Right renal pelvis (tissue), 4 donors: ENCODE results near the gene DGCR6L. TPM values are rescaled to one million over a fixed set of nuclear protein-coding genes. Genes with fewer than 3 reads are reported as not detected.
"Not testable (repeated sequence)": the region's sequence is repeated elsewhere in the genome, so short reads cannot be mapped to it uniquely, and the experiment has no call there.

ENCODE experiments used
- DNase-seq, 4 donors: peaks; one replicate each; pipeline ENCODE4 v3.0.0-alpha.2; 2013; ENCODE audit warnings: low read depth in 4 of 4, low spot score in 3 of 4, missing footprints in 1 of 4
- polyA plus RNA-seq, 4 donors: library from polyadenylated mRNA; unstranded; fragments of 120-200 nt; gene quantifications; one replicate each; pipeline ENCODE4 v1.2.1, GENCODE V29; 2013; ENCODE audit not compliant: insufficient read length in 4 of 4

DGCR6L gene
- polyA plus RNA-seq, 4 donors: 45.1 to 68.0 (median 52.9) TPM

- not testable (repeated sequence) for DNase-seq
Observed at GRCh38 chr22:20310773-20311172, 9.1 kb downstream of the DGCR6L start.

GRCh38 chr22:20310180-20310579, 9.7 kb downstream of the DGCR6L start:
- not testable (repeated sequence) for DNase-seq

DNA sequence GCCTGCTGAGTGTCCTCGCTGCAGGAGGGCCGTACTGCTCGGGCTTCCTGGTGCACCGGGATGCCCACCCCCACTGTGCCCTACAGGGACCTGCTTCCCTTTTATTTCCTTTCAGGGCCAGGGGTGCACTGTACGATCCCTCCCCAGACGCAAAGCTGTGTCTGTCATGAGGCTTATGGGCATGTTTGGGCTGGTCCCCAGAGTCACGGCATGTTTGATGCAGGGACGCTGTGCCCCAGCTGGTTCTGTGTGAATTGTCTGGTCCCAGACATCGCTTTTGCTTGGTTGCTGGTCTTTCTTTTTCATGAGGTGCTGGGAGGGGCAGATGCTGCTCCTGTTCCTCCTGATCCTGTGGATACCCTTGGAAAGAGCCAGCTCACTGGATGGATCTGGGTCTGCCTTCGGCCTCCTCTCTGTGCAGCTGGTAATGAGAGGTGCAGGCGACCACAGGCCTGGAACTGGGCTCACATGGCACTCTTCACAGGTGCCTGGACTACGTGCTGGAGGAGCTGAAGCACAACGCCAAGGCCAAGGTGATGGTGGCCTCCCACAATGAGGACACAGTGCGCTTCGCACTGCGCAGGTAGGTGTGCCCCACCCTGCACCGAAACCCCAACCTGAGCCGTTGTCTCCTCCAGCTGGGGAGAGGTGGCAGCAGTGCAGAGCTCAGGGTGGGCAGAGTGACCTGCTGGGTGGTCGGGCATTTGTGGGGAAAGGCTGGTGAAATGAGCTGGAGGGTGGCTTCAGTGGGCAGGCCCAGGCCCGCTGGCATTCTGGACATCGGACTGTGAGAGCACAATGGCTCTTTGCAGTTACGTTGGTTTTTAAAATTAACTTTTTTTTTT, 10.8 kb downstream of the DGCR6L start:
- not testable (repeated sequence) for DNase-seq

GRCh38 chr22:20307448-20308447, 12.1 kb downstream of the DGCR6L start:
- not testable (repeated sequence) for DNase-seq

- DNase-seq: not testable (repeated sequence)
Observed at GRCh38 chr22:20306646-20307447, 13.0 kb downstream of the DGCR6L start.

GRCh38 chr22:20305894-20306645, 13.8 kb downstream of the DGCR6L start:
- DNase-seq: no peak

GRCh38 chr22:20305230-20305893, 14.5 kb downstream of the DGCR6L start:
- not testable (repeated sequence) for DNase-seq

DNA sequence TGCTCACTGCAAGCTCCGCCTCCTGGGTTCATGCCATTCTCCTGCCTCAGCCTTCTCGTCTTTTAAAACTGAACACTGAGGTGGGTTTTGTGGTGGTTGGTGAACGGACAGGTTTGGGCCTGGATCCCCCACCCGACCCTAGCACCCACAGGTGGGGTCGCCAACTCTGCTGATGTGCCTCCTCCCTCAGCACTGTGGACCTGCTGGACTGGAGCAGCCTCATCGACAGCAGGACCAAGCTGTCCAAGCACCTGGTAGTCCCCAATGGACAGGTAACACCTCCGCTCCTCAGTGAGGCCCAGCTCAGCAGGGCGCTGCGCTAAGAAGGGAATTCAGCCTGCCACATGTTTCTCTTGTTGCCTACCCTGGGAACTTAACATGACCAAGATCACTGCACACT, 15.2 kb downstream of the DGCR6L start:
- DNase-seq: no peak

GRCh38 chr22:20303229-20303534, 16.7 kb downstream of the DGCR6L start:
- DNase-seq: not testable (repeated sequence)

DNA sequence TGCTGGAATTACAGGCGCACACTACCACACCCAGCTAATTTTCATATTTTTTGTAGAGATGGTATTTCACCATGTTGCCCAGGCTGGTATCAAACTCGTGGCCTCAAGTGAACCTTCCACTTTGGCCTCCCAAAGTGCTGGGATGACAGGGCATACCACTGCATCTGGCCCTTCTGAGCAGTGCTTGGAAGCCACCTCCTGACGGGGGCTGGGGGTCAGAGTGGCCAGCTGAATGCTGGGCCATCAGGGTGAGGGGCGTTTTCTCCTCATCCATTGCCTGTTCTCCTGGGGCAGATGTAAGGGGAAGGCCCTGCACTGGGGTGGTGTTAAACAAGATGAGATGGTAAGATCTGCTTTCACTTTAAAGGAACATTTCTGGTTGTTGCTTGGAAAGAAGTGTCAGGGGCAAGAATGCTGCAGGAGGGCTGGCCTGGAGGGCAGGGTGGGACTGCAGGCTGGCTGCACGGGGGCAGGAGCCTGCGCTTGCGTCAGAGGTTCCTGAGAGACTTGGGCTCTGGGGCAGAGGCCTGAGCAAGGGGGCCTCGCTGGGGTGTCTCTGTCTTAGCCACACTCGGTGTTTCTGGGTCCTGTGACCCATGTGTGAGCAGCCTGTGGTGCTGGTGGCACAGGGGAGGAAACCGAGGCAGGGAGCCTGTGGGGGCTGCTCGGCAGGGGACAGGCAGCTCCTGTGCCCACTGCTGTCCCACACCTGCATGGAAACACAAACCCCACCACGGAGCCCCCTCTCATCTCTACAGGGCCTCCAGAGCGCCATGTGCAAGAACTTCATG, 17.2 kb downstream of the DGCR6L start:
- no peak for DNase-seq

- no peak for DNase-seq
Observed at GRCh38 chr22:20299746-20300136, 20.1 kb downstream of the DGCR6L start.

- DNase-seq: peak in 1 of 4 donors; percentile 52
Observed at GRCh38 chr22:20298803-20299745, 20.8 kb downstream of the DGCR6L start.

DNA sequence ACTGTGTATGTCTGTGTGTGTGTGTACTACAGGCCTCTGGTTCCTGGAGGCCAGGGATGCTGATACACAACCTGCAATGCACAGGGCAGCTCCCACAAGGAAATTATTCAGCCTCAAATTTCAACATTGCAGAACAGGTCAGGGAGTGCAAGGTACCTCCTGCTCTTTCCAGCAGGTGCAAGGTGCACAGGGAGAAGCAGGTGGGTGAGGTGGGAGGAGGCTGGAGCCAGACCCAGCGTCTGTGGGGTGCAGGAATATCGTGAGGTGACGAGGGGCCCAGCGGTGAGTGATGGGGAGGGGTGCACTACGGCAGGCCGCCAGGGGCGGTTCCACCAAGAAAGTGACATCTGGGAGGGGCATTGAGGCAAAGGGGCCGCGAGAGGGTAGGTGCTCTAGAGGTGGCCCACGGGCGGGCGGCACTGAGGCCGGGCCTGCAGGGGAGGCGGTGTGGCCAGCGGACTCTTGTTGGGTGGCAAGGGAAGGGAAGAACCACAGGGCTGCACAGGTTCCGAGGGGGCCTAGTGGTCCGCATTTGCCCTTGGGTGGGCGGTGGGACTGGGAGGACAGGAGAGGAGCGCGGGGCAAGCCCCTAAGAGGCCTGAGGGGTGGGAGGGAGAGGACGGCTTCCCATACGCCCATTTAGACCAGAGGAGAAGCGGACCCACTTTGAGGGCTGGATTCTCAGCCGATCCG, 21.6 kb downstream of the DGCR6L start:
- no peak for DNase-seq

GRCh38 chr22:20297414-20298109, 22.3 kb downstream of the DGCR6L start:
- no peak for DNase-seq

DNA sequence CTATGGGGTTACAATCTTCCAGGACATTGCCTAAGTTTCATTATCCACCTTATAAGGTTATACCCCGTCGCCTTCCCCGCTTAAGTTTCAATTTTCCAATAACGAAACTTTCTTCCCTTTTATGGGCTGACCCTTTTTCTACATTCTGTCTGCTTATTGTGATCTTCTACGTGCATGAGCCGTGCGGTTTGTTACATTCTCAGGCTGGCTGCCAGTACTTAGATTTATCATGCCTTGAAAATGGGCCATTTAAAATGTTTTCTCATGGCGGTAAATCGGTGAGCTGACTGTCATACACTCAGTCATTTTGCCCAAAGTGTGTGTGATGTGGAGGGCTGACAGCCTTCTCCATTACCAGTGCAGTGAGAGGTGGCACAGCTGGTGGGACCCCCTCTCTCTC, 23.3 kb downstream of the DGCR6L start:
- no peak for DNase-seq
